HUES6 (cell line): ENCODE data around the gene STYXL2.
A peak's percentile ranks its signal among the peaks of the same experiment; 100 is the strongest.

ENCODE experiments used
- H3K27ac ChIP-seq: 2 replicates; pipeline ENCODE4 v1.7.0; 2013; ENCODE audit warnings: low read depth, mild to moderate bottlenecking, low read length, inconsistent platforms
- H3K27me3 ChIP-seq: 2 replicates; pipeline ENCODE4 v1.6.1; 2013; ENCODE audit warnings: low read length; ENCODE audit not compliant: control insufficient read depth, insufficient read depth
- H3K36me3 ChIP-seq: 2 replicates; pipeline ENCODE4 v1.6.1; 2013; ENCODE audit warnings: low read length; ENCODE audit not compliant: control insufficient read depth, insufficient read depth
- H3K4me1 ChIP-seq: 2 replicates; pipeline ENCODE4 v1.6.1; 2013; ENCODE audit warnings: low read length; ENCODE audit not compliant: control insufficient read depth, insufficient read depth
- H3K4me3 ChIP-seq: 2 replicates; pipeline ENCODE4 v1.5.1; 2013; ENCODE audit warnings: low read depth, low read length
- H3K9ac ChIP-seq: one replicate; pipeline ENCODE4 v1.6.1; 2013; ENCODE audit warnings: mild to moderate bottlenecking, low read length
- H3K9me3 ChIP-seq: 2 replicates; pipeline ENCODE4 v1.6.1; 2013; ENCODE audit warnings: low read depth, low read length; ENCODE audit not compliant: control insufficient read depth, insufficient read depth

STYXL2 gene

GRCh38 chr1:167111868-167112709 is 18.2 kb downstream of the STYXL2 start:
- no peaks in the 10 kb centered on the region for H3K36me3 ChIP-seq
- peaks cover 12% of the 10 kb centered on the region for H3K4me1 ChIP-seq
- H3K9me3 ChIP-seq, result no peaks in the 10 kb centered on the region
- H3K27me3 ChIP-seq, result no peaks in the 10 kb centered on the region
- no peak overlapping the region for H3K4me3 ChIP-seq
- no peak overlapping the region for H3K9ac ChIP-seq
- no peak overlapping the region for H3K27ac ChIP-seq

DNA sequence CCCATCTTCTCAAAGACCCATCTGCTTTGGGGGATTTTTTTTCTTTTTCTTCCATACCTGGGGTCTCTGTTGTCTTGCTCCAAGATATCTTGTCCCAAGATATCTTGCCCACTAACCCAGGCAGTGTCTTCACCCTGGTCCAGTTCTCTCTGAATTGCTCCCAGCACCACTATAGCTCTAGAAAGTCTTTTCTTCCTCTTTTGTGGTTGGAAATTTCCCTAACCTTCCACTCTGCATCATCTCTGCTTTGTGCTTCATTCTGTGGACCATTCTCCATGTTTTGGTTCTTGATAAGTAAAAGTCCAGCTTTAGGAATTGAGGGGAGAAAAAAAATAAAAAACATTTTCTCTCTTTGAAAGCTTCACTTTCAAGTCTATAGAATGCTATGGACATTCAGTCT is 20.9 kb downstream of the STYXL2 start:
- Histone ChIP-seq H3K27me3 (no peaks in the 10 kb centered on the region), H3K36me3 (no peaks in the 10 kb centered on the region)

GRCh38 chr1:167115655-167116054 is 21.8 kb downstream of the STYXL2 start:
- no peaks in the 10 kb centered on the region for H3K36me3 ChIP-seq
- no peak overlapping the region for H3K27ac ChIP-seq
- no peaks in the 10 kb centered on the region for H3K27me3 ChIP-seq
- no peaks in the 10 kb centered on the region for H3K9me3 ChIP-seq
- no peak overlapping the region for H3K4me3 ChIP-seq
- H3K4me1 ChIP-seq, result peaks cover 18% of the 10 kb centered on the region
- H3K9ac ChIP-seq, result no peak overlapping the region

More for the DNA sequence above, 20.9 kb downstream of the STYXL2 start:
- no peak overlapping the region for H3K9ac ChIP-seq
- H3K4me1 ChIP-seq, result peaks cover 12% of the 10 kb centered on the region
- no peak overlapping the region for H3K4me3 ChIP-seq
- no peaks in the 10 kb centered on the region for H3K9me3 ChIP-seq
- H3K27ac ChIP-seq, result no peak overlapping the region

GRCh38 chr1:167116174-167116573 is 22.3 kb downstream of the STYXL2 start:
- 0 out of 2 replicates have a peak, but pooled peaks cover under 1% of the 10 kb centered on the region for H3K27me3 ChIP-seq
- no peak overlapping the region for H3K4me3 ChIP-seq
- no peaks in the 10 kb centered on the region for H3K36me3 ChIP-seq
- peaks cover 19% of the 10 kb centered on the region for H3K4me1 ChIP-seq
- H3K27ac ChIP-seq, result no peak overlapping the region
- H3K9me3 ChIP-seq, result no peaks in the 10 kb centered on the region
- no peak overlapping the region for H3K9ac ChIP-seq

GRCh38 chr1:167117225-167117624 is 23.4 kb downstream of the STYXL2 start:
- Histone ChIP-seq H3K9me3 (no peaks in the 10 kb centered on the region), H3K27me3 (peaks cover 6% of the 10 kb centered on the region; the same call in 1 of the 2 replicates), H3K4me3 (no peak overlapping the region), H3K27ac (no peak overlapping the region), H3K9ac (no peak overlapping the region), H3K36me3 (no peaks in the 10 kb centered on the region), H3K4me1 (peaks cover 29% of the 10 kb centered on the region)

DNA sequence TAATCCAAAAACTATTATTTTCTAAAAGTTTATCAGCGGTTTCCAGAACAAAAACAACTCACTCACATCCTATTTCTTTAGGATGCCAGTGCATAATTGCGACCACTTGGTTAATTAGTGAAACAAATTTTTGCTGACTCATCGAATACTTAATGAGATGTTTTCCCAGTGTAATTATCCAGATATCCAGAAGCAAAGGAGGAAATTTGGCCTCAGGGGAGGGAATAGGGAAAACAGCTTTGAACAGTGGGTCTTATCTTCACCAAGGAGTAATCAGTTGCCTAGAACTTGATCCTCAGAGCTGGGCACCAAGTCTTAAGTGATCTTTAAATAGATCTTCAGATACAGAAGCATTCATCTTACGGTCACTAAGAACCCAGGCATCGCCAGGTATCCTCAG is 24.3 kb downstream of the STYXL2 start:
- peaks cover 37% of the 10 kb centered on the region for H3K4me1 ChIP-seq
- H3K4me3 ChIP-seq, result no peak overlapping the region
- no peak overlapping the region for H3K27ac ChIP-seq
- peaks cover 6% of the 10 kb centered on the region; the same call in 1 of the 2 replicates for H3K27me3 ChIP-seq
- no peaks in the 10 kb centered on the region for H3K36me3 ChIP-seq
- no peak overlapping the region for H3K9ac ChIP-seq
- H3K9me3 ChIP-seq, result no peaks in the 10 kb centered on the region

- H3K36me3 ChIP-seq, result no peaks in the 10 kb centered on the region
- H3K9ac ChIP-seq, result no peak overlapping the region
- H3K4me1 ChIP-seq, result peaks cover 37% of the 10 kb centered on the region
- H3K4me3 ChIP-seq, result no peak overlapping the region
- H3K27ac ChIP-seq, result no peak overlapping the region
- no peaks in the 10 kb centered on the region for H3K9me3 ChIP-seq
- H3K27me3 ChIP-seq, result peaks cover 6% of the 10 kb centered on the region; the same call in 1 of the 2 replicates
Measured at GRCh38 chr1:167119696-167120095, 25.8 kb downstream of the STYXL2 start.

DNA sequence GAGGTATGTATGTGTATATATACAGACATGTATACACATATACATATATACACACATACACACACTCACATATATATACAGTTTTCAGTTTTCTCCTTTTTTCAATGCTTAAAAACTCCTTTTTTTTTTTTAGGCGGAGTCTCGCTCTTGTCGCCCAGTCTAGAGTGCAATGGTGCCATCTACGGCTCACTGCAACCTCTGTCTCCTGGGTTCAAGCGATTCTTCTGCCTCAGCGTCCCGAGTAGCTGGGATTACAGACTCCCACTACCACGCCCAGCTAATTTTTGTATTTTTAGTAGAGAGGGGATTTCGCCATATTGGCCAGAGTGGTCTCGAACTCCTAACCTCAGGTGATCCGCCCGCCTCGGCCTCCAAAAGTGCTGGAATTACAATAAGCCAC is 27.0 kb downstream of the STYXL2 start:
- Histone ChIP-seq H3K9ac (peak overlapping the region; percentile 68), H3K9me3 (no peaks in the 10 kb centered on the region), H3K27me3 (peaks cover 6% of the 10 kb centered on the region; the same call in 1 of the 2 replicates), H3K36me3 (no peaks in the 10 kb centered on the region), H3K27ac (no peak overlapping the region), H3K4me3 (peak overlapping the region; percentile 61), H3K4me1 (peaks cover 35% of the 10 kb centered on the region)

DNA sequence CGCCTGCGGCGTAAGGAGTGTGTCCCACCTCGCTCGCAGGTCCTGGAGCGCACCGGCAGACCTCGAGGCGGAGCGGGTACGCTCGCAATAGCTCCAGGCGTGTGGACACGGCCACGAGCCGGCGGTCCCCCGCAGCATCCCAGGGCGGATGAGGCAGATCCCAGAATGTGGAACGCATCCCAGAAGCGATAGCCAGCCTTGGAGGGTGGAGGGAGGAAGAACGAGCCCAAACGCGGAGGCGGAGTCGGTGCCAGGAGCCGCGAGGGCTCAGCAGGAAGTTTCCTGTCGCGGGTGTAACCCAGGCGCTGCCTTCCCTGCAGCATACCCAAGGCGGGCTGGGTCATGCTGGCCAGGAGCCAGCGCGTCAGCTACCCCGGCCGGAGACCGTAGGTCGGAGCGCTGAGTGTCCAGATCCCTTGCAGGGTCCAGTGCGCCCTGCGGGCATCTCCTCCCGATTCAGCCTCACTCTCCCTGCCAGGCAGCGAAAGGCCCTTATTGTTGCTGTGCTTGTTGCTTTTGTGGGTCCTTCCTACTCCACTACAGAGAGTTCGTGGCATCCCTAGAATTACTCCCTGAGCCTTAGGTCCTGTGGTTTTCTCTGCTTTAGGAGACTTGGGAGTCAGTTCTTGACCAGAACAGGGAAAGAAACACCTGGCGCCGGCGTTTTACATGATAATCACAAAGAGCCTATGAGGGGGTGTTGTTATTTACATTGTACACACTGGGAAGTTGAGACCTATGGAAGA is 27.7 kb downstream of the STYXL2 start:
- peaks cover 34% of the 10 kb centered on the region for H3K4me1 ChIP-seq
- H3K9me3 ChIP-seq, result no peaks in the 10 kb centered on the region
- peak overlapping the region; percentile 68 for H3K9ac ChIP-seq
- peak overlapping the region; percentile 61 for H3K4me3 ChIP-seq
- H3K27me3 ChIP-seq, result peaks cover 6% of the 10 kb centered on the region; the same call in 1 of the 2 replicates
- H3K27ac ChIP-seq, result no peak overlapping the region
- H3K36me3 ChIP-seq, result no peaks in the 10 kb centered on the region

- Histone ChIP-seq H3K9me3 (no peaks in the 10 kb centered on the region), H3K4me1 (peaks cover 34% of the 10 kb centered on the region), H3K36me3 (no peaks in the 10 kb centered on the region), H3K27me3 (peaks cover 6% of the 10 kb centered on the region; the same call in 1 of the 2 replicates), H3K27ac (no peak overlapping the region), H3K9ac (no peak overlapping the region), H3K4me3 (peak overlapping the region; percentile 61)
Measured at GRCh38 chr1:167122121-167122480, 28.2 kb downstream of the STYXL2 start.

GRCh38 chr1:167122568-167122967 is 28.7 kb downstream of the STYXL2 start:
- no peak overlapping the region for H3K27ac ChIP-seq
- peaks cover 34% of the 10 kb centered on the region for H3K4me1 ChIP-seq
- no peaks in the 10 kb centered on the region for H3K9me3 ChIP-seq
- H3K36me3 ChIP-seq, result no peaks in the 10 kb centered on the region
- H3K27me3 ChIP-seq, result peaks cover 6% of the 10 kb centered on the region; the same call in 1 of the 2 replicates
- H3K9ac ChIP-seq, result no peak overlapping the region
- H3K4me3 ChIP-seq, result no peak overlapping the region
